GM19452 (cell line): ENCODE measurements around the gene ZNF716.
"Not testable (repeated sequence)": the region's sequence is repeated elsewhere in the genome, so short reads cannot be mapped to it uniquely, and the experiment has no call there.

Source experiments
- ATAC-seq: cut with Tn5 transposase; IDR thresholded peaks from one replicate; pipeline ENCODE4 v1.9.1; 2021; ENCODE audit not compliant: unreplicated experiment

Gene ZNF716

DNA sequence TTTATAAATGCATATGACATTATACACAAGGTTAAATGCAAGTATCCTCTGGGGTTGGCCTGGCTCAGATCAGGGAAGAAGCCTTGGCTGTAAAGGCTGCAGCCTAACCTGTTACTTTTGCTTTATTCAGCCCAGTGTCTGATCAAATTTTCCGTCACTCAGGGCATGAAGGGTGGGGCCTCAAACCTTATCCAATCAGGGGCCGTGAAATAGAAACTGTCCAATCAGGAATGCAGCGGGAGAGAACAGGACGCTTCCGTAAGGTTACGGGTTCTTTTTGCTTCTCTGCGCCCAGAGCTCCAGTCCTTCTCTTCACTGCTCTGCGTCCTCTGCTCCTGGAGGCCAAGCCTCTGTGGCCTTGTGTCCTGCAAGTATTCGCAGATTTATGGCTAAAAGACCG, at the start of gene ZNF716:
Gene ZNF716 (plus strand): TSS at position 274 of the 400 bp plus-strand sequence. CDS start 112 bp downstream, at position 386.
- ATAC-seq, result no peak

GRCh38 chr7:57400531-57401155, 49.3 kb upstream of the ZNF716 start:
- ATAC-seq, result no peak

DNA sequence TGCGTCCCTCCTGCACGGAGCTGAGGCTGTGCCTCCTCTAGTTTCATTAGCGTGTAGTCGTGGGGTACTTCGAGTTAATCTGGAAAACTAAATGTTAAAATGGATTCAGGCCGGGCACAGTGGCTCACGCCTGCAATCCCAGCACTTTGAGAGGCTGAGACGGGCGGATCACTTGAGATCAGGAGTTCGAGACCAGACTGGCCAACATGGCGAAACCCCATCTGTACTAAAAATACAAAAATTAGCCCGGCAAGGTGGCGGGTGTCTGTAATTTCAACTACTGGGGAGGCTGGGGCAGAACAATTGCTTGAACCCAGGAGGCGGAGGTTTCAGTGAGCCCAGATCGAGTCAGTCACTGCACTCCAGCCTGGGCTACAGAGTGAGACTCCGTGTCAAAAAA, 46.9 kb upstream of the ZNF716 start:
- ATAC-seq, result not testable (repeated sequence)

GRCh38 chr7:57403601-57404342, 46.2 kb upstream of the ZNF716 start:
- no peak for ATAC-seq

DNA sequence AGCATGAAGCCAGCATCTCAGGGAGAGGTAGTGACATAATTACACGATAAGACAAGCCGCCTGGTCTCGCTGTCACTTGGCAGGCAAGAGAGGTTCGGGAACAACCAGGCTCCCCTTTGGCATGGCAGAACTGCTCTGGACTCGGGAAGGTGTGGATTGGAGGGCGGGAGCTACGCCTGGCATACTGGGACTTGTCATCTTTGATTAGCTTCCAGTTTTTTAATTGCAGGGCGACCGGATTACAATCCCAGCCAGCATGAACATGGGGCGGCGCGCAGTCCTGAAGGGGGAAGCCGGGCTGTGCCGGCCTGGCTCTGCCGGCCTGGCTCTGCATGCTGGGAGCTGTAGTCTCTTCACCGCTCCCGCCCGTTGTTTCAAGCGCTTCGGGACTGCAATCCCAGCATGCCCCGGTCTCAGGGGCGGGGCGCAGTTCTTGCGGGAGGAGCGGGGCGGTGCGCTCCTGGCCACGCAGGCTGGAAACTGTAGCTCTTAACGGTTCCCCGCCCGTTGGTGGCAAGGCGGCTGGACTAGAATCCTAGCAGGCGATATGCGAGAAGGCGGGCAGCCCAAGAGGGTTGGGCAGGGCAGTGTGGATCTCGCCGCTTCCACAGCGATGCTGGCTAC, 45.5 kb upstream of the ZNF716 start:
- no peak for ATAC-seq

DNA sequence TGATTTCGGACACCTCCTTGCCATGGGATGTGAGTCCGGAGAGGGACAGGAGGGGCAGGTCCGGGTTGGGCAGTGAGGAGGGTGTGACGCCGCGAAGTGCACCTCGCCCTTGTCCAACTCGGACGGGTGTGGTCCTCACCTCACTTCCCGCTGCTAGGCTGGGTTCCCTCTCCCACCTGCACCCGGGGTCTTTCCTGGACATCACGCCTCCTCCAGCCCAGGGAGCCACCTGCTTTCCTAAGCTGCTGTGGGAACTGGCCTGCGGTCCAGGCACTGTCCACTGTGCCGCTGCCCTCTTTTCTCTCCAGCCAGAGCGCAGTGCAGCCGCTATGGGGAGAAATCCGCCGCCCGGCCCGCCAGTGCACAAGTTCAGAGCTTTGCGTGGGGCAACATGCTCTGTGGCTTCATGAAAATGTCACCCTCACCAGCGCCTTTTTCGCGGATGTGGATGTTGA, 45.0 kb upstream of the ZNF716 start:
- ATAC-seq, result no peak

DNA sequence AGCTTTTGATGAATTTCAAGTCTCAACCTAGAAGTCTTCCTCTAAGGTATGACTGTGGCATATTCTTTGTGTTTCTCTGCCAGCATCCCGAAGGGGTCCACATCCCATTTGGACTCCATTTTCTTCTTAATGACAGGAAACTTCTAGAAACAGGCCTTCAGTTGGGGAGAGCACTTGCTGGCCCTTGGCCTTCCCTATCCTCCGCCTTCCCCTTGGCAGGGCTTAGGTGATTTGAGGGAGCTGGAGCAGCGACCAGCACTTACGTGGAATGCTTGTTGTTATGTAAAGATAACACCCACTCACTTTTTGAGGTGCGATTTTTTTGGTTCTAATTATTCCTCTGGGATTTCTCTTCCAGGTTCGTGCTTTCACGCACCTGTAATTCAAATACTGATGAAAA, 42.9 kb upstream of the ZNF716 start:
- no peak for ATAC-seq

- ATAC-seq, result no peak
Measured at GRCh38 chr7:57412168-57412567, 37.8 kb upstream of the ZNF716 start.

GRCh38 chr7:57412618-57413017, 37.4 kb upstream of the ZNF716 start:
- no peak for ATAC-seq

DNA sequence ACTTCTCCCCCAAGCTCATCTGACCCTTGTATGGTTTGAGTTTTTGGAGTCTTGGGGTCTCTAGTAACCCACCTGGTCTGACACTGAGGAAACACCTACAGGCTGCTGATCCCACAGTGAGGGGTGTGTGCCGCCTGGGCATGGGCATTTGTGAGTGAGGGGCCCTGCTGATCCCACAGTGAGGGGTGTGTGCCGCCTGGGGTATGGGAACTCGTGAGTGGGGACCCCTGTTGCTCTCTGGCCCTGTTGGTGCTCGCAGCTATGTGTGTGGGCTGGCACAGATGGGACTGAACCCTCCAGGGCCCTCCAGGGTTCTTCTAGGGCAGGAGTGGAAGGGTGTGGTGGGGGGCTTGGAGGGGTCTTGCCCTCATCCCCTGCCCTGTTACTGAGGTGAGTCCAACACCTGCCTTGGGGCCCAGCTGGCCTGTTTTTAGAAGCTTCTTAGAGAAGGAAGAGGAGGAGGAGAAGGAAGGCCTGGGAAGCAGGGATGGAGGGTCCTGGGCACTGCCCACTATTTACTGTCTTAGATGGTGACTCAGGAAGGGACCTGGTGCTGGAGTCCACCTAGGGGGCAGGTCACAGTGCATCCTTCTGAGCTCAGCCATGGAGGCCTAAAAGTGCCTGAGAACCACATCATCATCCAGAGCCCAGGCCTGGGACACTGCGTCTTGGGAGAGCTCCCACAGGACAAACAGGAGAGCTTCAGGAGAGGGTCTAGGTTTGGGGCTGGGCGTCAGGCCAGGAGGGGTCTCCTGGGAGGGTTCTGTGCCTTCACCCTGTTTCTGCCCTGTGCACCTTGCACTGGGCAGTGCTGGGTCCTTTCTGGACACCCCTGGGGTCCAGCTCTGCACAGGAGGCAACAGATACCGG, 36.2 kb upstream of the ZNF716 start:
- no peak for ATAC-seq

DNA sequence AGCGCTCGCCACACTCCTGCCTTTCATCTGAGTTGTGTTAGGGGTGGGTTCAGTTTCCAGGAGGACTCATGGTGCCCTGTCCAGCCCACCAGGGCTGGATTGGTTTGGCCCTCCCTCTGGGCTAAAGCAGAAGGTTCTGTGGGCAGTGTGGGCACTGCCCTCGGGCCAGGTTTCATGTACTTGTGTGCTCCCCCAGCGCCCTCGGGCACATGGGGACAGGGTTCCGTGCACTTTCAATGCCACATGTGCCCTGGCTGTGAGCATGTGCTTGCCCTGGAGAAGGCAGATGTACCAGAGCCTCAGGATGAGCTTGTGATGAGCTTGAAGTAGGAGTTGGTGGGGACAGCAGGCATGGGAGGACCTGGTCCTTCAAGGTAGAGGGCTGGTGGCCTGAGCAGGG, 35.6 kb upstream of the ZNF716 start:
- no peak for ATAC-seq

DNA sequence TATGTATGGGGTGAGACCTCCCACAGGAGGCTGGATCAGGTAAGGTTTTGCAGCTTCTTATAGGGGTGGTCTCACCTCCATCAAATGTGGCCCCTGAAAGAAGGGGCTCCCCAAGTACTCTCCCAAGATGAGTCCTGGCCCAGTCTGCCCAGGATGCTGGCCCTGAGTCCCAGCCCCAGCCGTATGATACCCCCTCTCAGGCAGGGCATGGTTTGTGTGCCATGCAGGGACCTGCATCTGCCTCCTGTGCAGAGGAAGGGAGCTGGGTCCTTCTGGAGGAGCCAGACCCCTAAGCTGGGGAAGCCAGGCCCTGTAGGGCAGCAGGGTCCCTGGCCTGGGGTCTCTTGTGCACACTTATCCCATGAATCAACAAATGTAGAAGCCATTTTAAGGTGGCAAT, 35.1 kb upstream of the ZNF716 start:
- no peak for ATAC-seq

DNA sequence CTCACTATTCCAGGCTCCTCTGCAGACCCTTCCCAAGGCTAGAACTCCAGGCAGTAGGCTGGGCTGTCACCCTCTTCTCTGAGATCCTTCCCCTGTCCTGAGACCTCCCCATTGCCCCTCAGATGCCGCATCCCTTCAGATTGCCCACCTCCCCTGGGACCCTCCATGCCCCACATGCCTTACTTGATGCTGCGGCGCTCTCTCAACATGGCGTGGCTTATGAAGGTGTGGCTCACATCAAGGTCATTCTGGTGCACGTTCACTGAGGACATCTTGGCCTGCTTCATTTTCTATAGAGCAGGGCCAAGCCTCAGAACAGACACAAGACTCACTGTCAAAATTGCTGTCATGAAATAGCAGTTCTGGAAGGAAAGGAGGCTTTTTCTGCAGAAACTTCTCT, 34.7 kb upstream of the ZNF716 start:
- ATAC-seq, result no peak

GRCh38 chr7:57415730-57416129, 34.2 kb upstream of the ZNF716 start:
- no peak for ATAC-seq

GRCh38 chr7:57416601-57417358, 33.2 kb upstream of the ZNF716 start:
- ATAC-seq, result no peak

GRCh38 chr7:57417736-57418135, 32.2 kb upstream of the ZNF716 start:
- ATAC-seq, result no peak

DNA sequence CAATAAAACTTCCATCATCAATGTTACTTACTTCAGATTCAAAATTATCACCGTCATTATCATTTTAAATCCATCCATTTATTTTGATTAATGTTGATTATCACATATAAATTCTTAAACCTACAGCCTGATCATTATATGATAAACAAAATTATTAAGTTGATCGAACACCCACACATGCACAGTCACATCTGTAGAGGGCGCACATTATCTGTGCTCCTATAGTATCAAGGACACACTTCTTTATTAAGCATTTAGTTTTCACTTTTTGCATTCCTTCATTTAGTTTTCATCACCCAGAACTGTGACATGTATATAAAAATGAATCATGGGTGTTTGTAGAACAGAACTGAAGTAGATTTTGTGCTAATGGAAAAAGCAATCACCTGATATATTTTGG, 26.2 kb upstream of the ZNF716 start:
- no peak for ATAC-seq

- ATAC-seq, result no peak
Measured at GRCh38 chr7:57424515-57425238, 25.3 kb upstream of the ZNF716 start.

DNA sequence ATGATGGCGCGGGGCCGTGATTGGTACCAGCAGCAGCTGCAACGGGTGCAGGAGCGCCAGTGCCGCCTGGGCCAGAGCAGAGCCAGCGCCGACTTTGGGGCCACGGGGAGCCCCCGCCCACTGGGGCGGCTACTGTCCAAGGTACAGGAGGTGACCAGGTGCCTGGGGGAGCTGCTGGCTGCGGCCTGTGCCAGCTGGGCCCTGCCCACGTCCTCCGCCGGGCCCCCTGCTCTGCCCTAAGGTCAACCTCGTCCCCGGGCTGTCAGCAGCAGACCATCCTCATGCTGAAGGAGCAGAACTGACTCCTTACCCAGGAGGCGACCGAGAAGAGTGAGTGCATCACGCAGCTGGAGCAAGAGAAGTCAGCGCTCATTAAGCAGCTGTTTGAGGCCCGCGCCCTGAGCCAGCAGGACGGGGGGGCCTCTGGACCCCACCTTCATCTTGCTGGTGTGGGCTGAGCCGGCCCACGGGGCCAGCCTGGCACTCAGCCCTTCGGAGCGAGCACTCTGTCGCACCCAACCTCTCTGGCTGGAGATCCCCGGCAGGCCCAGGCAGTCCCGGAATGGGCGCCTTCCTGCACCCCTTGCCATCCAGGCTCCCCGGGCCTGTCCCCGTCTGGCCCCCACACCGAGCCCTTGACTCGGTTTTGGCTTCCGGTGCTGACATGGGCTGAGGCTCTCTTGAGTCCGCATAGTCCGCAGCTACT, 24.6 kb upstream of the ZNF716 start:
- ATAC-seq, result no peak
